Panc1 (cell line): ENCODE data around the gene NFIB. TPM values are rescaled to one million over a fixed set of nuclear protein-coding genes. Genes with fewer than 3 reads are reported as not detected.

ENCODE experiments used
- ATAC-seq: fragments of 200-7000 bp; cut with Tn5 transposase; 2 replicates; pipeline ENCODE4 v1.9.1; 2020; ENCODE audit warnings: mild to moderate bottlenecking, moderate library complexity
- BruUV-seq: library from RNA; stranded (reverse); fragments of 400-500 nt; replicated peaks from 2 replicates; lab custom pipeline; 2021; lab: Mats Ljungman, UMichigan
- CTCF ChIA-PET: fragments of 300-600 bp; sonication (Branson Sonifier 250); formaldehyde crosslinking; loops from one replicate; lab custom pipeline; 2022; ENCODE audit warnings: antibody characterized with exemption; lab: Charles Lee
- POLR2A ChIA-PET: fragments of 300-600 bp; sonication (Branson Sonifier 250); formaldehyde crosslinking; loops from one replicate; lab custom pipeline; 2022; ENCODE audit warnings: antibody characterized with exemption; lab: Charles Lee
- DNase-seq: peaks from one replicate; pipeline ENCODE4 v3.0.0-alpha.2; 2010; ENCODE audit warnings: low read depth, low spot score
- H3K27ac ChIP-seq: 2 replicates; pipeline ENCODE4 v1.5.1; 2011; ENCODE audit warnings: mild to moderate bottlenecking, low read length, inconsistent platforms
- H3K27me3 ChIP-seq: fragments of 200-500 bp; sonication (Bioruptor generic); 2 replicates; pipeline ENCODE4 v1.6.0; 2014; ENCODE audit warnings: low read length, inconsistent platforms; ENCODE audit not compliant: control insufficient read depth, insufficient read depth
- H3K36me3 ChIP-seq: fragments of 200-500 bp; sonication (Bioruptor generic); 2 replicates; pipeline ENCODE4 v1.5.1; 2014; ENCODE audit warnings: inconsistent platforms, mild to moderate bottlenecking, low read length, moderate library complexity; ENCODE audit not compliant: control insufficient read depth, insufficient read depth
- H3K4me1 ChIP-seq: 2 replicates; pipeline ENCODE4 v1.5.1; 2011; ENCODE audit warnings: inconsistent platforms, mild to moderate bottlenecking, low read length, moderate library complexity; ENCODE audit not compliant: control insufficient read depth, insufficient read depth
- H3K4me3 ChIP-seq, 2 experiments: 2 replicates each; pipeline ENCODE4 v1.5.1; 2011 to 2012; ENCODE audit warnings: low read depth in 2 of 2, low read length in 2 of 2, mild to moderate bottlenecking in 2 of 2, inconsistent platforms in 1 of 2, moderate library complexity in 1 of 2
- H3K9me3 ChIP-seq: fragments of 200-500 bp; sonication (Bioruptor generic); 2 replicates; pipeline ENCODE4 v1.5.1; 2014; ENCODE audit warnings: low read depth, mild to moderate bottlenecking, inconsistent platforms, low read length, moderate library complexity; ENCODE audit not compliant: control insufficient read depth, insufficient read depth
- POLR2AphosphoS5 ChIP-seq: IDR thresholded peaks from 2 replicates; pipeline ENCODE4 v1.6.1; 2012; ENCODE audit warnings: mild to moderate bottlenecking, low read depth, low read length, moderate library complexity
- REST ChIP-seq, 2 experiments: IDR thresholded peaks; 2 replicates each; pipeline ENCODE4 v1.6.1; 2011 to 2012; ENCODE audit warnings: low read depth in 2 of 2, control low read depth in 1 of 2, low read length in 1 of 2, mild to moderate bottlenecking in 1 of 2, moderate library complexity in 1 of 2; ENCODE audit not compliant: insufficient read depth in 1 of 2
- SIN3A ChIP-seq: IDR thresholded peaks from 2 replicates; pipeline ENCODE4 v1.6.1; 2012; ENCODE audit warnings: low read depth, mild to moderate bottlenecking, low read length, moderate library complexity, borderline replicate concordance; ENCODE audit not compliant: insufficient read depth
- TCF7L2 ChIP-seq: IDR thresholded peaks from 2 replicates; pipeline ENCODE4 v1.6.1; 2011; ENCODE audit warnings: mild to moderate bottlenecking, low read depth, low read length, inconsistent platforms
- in situ Hi-C: cut with HindIII; loops from 2 replicates; pipeline ENCODE4 v1.10.0; 2016; ENCODE audit warnings: low sequenced_read_pairs, low pct_unique_long_range_greater_than_20kb
- intact Hi-C: fragments of 100-400 bp; cut with micrococcal nuclease; formaldehyde crosslinking; loops from one replicate; pipeline ENCODE4 v1.10.0; 2022; ENCODE audit not compliant: unreplicated experiment
- total RNA-seq: library from RNA; stranded (reverse); gene quantifications from one replicate; pipeline ENCODE4 v1.2.1, GENCODE V29; 2021; ENCODE audit not compliant: unreplicated experiment
- TF ChIP-seq, protein P1 (sequence below): fragments of 450-650 bp; IDR thresholded peaks from 2 replicates; pipeline ENCODE4 v1.5.1; 2017; ENCODE audit warnings: mild to moderate bottlenecking

The NFIB gene
- total RNA-seq, 1 experiment from 2014 or later = 26.7 TPM

GRCh38 chr9:14092344-14092743, 221.6 kb downstream of the NFIB start:
- in situ Hi-C loops = no loop called here

DNA sequence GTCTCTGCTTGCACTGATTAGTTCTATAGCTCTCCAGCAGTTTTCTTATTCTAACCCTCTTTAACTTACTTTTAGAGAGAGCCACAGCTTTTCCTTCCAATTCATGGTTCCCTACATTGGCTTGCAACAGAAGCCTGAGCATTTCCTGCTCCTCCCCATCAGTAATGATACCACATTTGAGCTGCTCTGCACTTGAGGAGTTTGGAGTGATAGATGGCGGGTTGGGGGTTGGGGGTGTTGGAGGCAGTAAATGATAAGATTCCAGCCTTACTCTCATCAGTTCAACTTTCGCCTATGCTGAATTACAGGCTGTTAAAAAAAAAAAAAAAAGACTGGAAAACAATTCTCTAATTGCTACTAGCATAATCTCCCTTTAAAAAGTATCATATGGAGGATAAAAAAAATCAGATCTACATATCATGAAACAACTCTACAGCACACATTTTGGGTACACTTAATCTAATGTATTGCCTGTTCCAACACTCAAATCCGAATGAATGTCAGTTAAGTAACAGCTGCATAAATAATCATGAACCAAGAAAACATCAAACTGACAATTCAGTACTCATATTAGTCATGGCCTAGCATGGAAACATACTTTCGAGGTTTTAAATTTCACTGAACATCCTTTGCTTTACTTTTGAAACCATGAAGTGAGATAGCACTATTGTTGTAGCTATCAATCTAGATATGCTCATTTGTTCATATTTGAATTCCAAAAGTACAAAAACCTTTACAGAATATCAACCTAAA, 224.7 kb downstream of the NFIB start:
- Histone ChIP-seq H3K27ac (no peak overlapping the region), H3K9me3 (no peaks in the 10 kb centered on the region), H3K4me1 (no peaks in the 10 kb centered on the region), H3K4me3 (no peak overlapping the region), H3K27me3 (no peaks in the 10 kb centered on the region), H3K36me3 (no peaks in the 10 kb centered on the region)
- intact Hi-C loops = no loop called here
- ATAC-seq (no peak), DNase-seq (no peak)
- POLR2A ChIA-PET = no interaction called here
- no peak for TF ChIP-seq REST (IDR thresholded peaks at IDR 0.05; ENCODE audit: insufficient read depth in 1 of 2, low read depth in 2 of 2, low read length in 1 of 2)
- no peak for TF ChIP-seq SIN3A
- TF ChIP-seq TCF7L2 = no peak
- TF ChIP-seq POLR2AphosphoS5 = no peak
- TF ChIP-seq, protein P1, sequence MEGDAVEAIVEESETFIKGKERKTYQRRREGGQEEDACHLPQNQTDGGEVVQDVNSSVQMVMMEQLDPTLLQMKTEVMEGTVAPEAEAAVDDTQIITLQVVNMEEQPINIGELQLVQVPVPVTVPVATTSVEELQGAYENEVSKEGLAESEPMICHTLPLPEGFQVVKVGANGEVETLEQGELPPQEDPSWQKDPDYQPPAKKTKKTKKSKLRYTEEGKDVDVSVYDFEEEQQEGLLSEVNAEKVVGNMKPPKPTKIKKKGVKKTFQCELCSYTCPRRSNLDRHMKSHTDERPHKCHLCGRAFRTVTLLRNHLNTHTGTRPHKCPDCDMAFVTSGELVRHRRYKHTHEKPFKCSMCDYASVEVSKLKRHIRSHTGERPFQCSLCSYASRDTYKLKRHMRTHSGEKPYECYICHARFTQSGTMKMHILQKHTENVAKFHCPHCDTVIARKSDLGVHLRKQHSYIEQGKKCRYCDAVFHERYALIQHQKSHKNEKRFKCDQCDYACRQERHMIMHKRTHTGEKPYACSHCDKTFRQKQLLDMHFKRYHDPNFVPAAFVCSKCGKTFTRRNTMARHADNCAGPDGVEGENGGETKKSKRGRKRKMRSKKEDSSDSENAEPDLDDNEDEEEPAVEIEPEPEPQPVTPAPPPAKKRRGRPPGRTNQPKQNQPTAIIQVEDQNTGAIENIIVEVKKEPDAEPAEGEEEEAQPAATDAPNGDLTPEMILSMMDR = no peak
- no TSS peak for BruUV-seq
- in situ Hi-C loops = no loop called here
- CTCF ChIA-PET = no interaction called here

More at GRCh38 chr9:14092344-14092743, 221.6 kb downstream of the NFIB start:
- intact Hi-C loops = no loop called here
- POLR2A ChIA-PET = no interaction called here
- Histone ChIP-seq H3K4me3 (no peak overlapping the region), H3K4me1 (peaks cover 5% of the 10 kb centered on the region), H3K27me3 (no peaks in the 10 kb centered on the region), H3K9me3 (no peaks in the 10 kb centered on the region), H3K27ac (no peak overlapping the region), H3K36me3 (no peaks in the 10 kb centered on the region)
- TF ChIP-seq SIN3A (no peak), REST (IDR thresholded peaks at IDR 0.05; ENCODE audit: insufficient read depth in 1 of 2, low read depth in 2 of 2, low read length in 1 of 2) (no peak), POLR2AphosphoS5 (no peak)
- no TSS peak for BruUV-seq
- no peak for ATAC-seq
- no peak for DNase-seq
- CTCF ChIA-PET = no interaction called here
